ENCODE results near the gene TUBB1. TPM values are rescaled to one million over a fixed set of nuclear protein-coding genes. Genes with fewer than 3 reads are reported as not detected.
A peak's percentile ranks its signal among the peaks of the same experiment; 100 is the strongest.

TUBB1 gene
- total RNA-seq, 1 donor from 2014 or later, result 0.19 TPM

- Mint-ChIP-seq H3K27me3 (peaks cover 7% of the 10 kb centered on the region), H3K36me3 (ENCODE audit: insufficient read depth) (no peaks in the 10 kb centered on the region), H3K4me3 (ENCODE audit: low read depth) (no peak overlapping the region), H3K27ac (no peak overlapping the region), H3K4me1 (ENCODE audit: low read depth) (peaks cover 11% of the 10 kb centered on the region), H3K9me3 (ENCODE audit: low read depth) (no peaks in the 10 kb centered on the region)
- no peak for DNase-seq (ENCODE audit: low spot score, unreplicated experiment)
- TF ChIP-seq CTCF (IDR thresholded peaks at IDR 0.05; ENCODE audit: unreplicated experiment), result no peak
These were observed 28.9 kb downstream of the TUBB1 start for GRCh38 chr20:59047938-59048680.

DNA sequence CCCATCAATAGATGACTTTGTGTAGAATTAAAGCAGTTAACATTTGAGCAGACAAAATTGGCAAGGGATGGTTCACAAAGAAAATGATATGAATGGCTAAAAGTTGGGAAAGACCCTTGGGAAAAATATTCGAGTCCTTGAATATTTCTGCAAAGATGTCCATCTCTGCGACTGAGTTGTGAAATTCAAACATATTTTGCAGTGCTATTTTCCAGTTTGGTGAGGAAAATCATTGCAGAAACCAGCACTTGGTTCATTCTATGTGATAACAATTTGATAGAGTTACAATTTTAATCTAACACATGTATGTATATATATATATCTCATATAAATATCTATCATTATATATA lies 29.4 kb downstream of the TUBB1 start:
- H3K36me3 Mint-ChIP-seq (ENCODE audit: insufficient read depth), result no peaks in the 10 kb centered on the region
- no peak for DNase-seq (ENCODE audit: low spot score, unreplicated experiment)
- no peak for TF ChIP-seq CTCF (IDR thresholded peaks at IDR 0.05; ENCODE audit: unreplicated experiment)
- no peak overlapping the region for H3K4me3 Mint-ChIP-seq (ENCODE audit: low read depth)
- no peaks in the 10 kb centered on the region for H3K9me3 Mint-ChIP-seq (ENCODE audit: low read depth)
- peaks cover 7% of the 10 kb centered on the region for H3K27me3 Mint-ChIP-seq
- peaks cover 11% of the 10 kb centered on the region for H3K4me1 Mint-ChIP-seq (ENCODE audit: low read depth)
- H3K27ac Mint-ChIP-seq, result no peak overlapping the region

- Mint-ChIP-seq H3K27ac (no peak overlapping the region), H3K4me3 (ENCODE audit: low read depth) (no peak overlapping the region), H3K4me1 (ENCODE audit: low read depth) (peaks cover 11% of the 10 kb centered on the region), H3K27me3 (peaks cover 7% of the 10 kb centered on the region), H3K36me3 (ENCODE audit: insufficient read depth) (no peaks in the 10 kb centered on the region), H3K9me3 (ENCODE audit: low read depth) (no peaks in the 10 kb centered on the region)
- no peak for TF ChIP-seq CTCF (IDR thresholded peaks at IDR 0.05; ENCODE audit: unreplicated experiment)
- DNase-seq (ENCODE audit: low spot score, unreplicated experiment), result no peak
These were observed 31.2 kb downstream of the TUBB1 start for GRCh38 chr20:59050437-59050836.

- Mint-ChIP-seq H3K9me3 (ENCODE audit: low read depth) (no peaks in the 10 kb centered on the region), H3K4me1 (ENCODE audit: low read depth) (peaks cover 11% of the 10 kb centered on the region), H3K4me3 (ENCODE audit: low read depth) (no peak overlapping the region), H3K36me3 (ENCODE audit: insufficient read depth) (no peaks in the 10 kb centered on the region), H3K27ac (peak overlapping the region; percentile 30), H3K27me3 (peaks cover 6% of the 10 kb centered on the region)
- no peak for DNase-seq (ENCODE audit: low spot score, unreplicated experiment)
- no peak for TF ChIP-seq CTCF (IDR thresholded peaks at IDR 0.05; ENCODE audit: unreplicated experiment)
These were observed 32.5 kb downstream of the TUBB1 start for GRCh38 chr20:59051666-59052185.

- no peaks in the 10 kb centered on the region for H3K9me3 Mint-ChIP-seq (ENCODE audit: low read depth)
- peaks cover 11% of the 10 kb centered on the region for H3K4me1 Mint-ChIP-seq (ENCODE audit: low read depth)
- no peak for DNase-seq (ENCODE audit: low spot score, unreplicated experiment)
- H3K36me3 Mint-ChIP-seq (ENCODE audit: insufficient read depth), result no peaks in the 10 kb centered on the region
- H3K27ac Mint-ChIP-seq, result no peak overlapping the region
- H3K27me3 Mint-ChIP-seq, result no peaks in the 10 kb centered on the region
- H3K4me3 Mint-ChIP-seq (ENCODE audit: low read depth), result no peak overlapping the region
- no peak for TF ChIP-seq CTCF (IDR thresholded peaks at IDR 0.05; ENCODE audit: unreplicated experiment)
These were observed 36.1 kb downstream of the TUBB1 start for GRCh38 chr20:59055302-59055701.

Measured in progenitor cell of endocrine pancreas (in vitro differentiated cells).